GM12874 (cell line): ENCODE measurements around the gene LRRC8D.

Experiments used
- CTCF ChIP-seq: IDR thresholded peaks from 2 replicates; pipeline ENCODE4 v1.5.1; 2011; ENCODE audit warnings: low read depth, mild to moderate bottlenecking, control low read depth, low read length, moderate library complexity; ENCODE audit not compliant: insufficient read depth

LRRC8D gene

GRCh38 chr1:89832496-89833127 is 11.8 kb downstream of the LRRC8D start:
- TF ChIP-seq CTCF, result no peak

- no peak for TF ChIP-seq CTCF
Observed at GRCh38 chr1:89833183-89834082, 12.6 kb downstream of the LRRC8D start.

- TF ChIP-seq CTCF, result no peak
Observed at GRCh38 chr1:89834083-89834704, 13.4 kb downstream of the LRRC8D start.

- TF ChIP-seq CTCF, result no peak
Observed at GRCh38 chr1:89836252-89837035, 15.6 kb downstream of the LRRC8D start.

GRCh38 chr1:89837036-89837481 is 16.2 kb downstream of the LRRC8D start:
- TF ChIP-seq CTCF, result no peak

- TF ChIP-seq CTCF, result no peak
Observed at GRCh38 chr1:89837510-89837909, 16.7 kb downstream of the LRRC8D start.

GRCh38 chr1:89839516-89839915 is 18.7 kb downstream of the LRRC8D start:
- TF ChIP-seq CTCF, result no peak
